GM18909 (cell line): ENCODE results near the gene FRMD4A.
A peak's percentile ranks its signal among the peaks of the same experiment; 100 is the strongest.

Experiments used
- ATAC-seq: cut with Tn5 transposase; IDR thresholded peaks from one replicate; pipeline ENCODE4 v1.9.1; 2021; ENCODE audit warnings: mild to moderate bottlenecking; ENCODE audit not compliant: unreplicated experiment, poor library complexity

FRMD4A gene

DNA sequence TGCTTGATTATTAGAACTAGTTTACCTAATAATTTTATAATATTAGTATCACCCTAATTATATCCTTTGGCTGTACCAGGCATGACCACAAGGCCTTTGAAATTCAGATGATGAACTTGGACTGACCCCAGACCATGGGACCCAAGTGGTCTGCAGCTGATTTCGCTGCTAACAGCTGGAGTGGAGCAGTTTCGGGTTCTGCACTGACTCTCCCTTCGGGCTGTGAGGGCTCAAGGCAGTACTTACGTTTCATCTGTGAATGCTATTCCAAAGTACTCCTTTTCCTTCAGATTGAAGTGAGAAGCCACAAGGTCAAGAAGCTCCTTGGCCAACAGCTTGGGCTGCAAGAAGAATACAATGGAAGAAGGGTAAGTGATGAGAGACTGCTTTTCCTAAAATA is 520.2 kb downstream of the FRMD4A start:
- ATAC-seq, result no peak

DNA sequence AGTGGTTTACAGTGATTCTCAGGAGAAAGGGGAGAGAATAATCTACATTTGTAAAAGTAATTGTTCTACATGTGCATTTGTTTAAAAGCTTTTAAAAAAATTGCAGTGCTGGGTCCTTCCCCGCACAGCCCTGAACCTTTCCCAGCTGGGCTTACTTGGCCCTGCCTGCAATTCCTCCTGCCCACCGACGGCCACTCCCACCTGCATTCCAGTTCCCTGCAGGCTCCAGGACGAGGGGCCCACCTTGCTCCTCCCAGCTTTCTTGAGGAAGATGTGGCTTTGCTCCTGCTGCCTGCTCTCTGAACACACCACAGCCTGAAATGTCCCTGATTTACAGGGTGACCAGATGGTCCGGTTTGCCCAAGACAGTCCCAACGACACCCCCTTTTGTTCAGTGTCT is 521.3 kb downstream of the FRMD4A start:
- ATAC-seq, result no peak

DNA sequence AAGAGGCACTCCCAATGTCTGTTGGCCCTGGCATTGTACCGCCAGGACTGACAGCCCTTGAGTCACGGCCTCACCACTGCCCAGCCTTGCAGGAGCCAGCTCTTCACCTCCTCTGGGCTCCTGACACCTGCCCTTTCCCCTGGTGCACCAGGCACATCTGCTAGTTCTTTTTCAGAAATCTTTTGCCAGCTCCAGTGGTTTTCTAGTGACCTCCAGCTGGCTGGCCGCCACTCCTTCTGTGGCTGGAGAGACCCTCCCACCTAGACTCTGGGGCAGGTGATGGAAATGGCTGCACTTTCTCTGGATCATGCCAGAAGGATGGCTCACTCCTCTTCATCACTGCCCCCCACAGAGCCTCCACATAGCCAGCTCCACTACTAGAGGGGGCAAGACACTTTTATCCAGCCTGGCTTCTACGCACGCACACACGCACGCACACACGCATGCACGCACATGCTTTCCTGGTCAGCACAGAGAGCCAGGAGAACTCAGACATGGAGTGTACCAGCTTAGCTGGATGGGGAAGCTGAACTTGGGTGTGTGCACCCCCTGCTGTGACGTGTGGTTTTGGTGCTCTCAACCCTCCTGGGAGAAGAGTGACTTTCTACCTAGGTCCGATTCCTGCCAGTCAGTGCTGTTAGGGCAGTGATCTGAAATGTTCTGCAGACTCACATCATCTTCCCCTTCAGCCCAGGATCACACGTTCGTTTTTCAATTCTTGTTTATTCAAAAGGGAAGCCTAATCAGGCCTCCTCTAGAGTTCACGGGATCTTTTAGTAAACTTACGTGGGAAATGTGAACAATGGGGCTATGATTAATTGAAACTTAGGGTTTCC is 522.0 kb downstream of the FRMD4A start:
- ATAC-seq, result no peak

DNA sequence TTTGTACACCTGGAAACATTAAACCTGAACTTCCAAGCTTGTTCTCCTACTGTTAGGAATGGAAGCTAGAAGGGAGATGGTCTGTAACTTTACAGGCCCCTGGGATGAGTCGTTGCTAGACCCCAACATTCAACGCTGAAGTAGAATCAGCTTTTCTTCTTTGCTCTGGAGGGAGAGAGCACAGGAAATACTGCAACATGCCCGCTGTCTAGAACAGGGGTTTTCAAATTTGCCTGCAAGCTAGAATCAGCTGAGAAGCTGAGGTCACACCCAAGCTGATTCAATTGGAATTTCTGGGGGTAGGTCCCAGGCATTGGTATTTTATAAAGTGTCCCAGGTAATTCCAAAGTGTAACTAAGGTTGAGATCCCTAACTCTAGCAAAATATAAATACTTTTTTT is 524.3 kb downstream of the FRMD4A start:
- no peak for ATAC-seq

DNA sequence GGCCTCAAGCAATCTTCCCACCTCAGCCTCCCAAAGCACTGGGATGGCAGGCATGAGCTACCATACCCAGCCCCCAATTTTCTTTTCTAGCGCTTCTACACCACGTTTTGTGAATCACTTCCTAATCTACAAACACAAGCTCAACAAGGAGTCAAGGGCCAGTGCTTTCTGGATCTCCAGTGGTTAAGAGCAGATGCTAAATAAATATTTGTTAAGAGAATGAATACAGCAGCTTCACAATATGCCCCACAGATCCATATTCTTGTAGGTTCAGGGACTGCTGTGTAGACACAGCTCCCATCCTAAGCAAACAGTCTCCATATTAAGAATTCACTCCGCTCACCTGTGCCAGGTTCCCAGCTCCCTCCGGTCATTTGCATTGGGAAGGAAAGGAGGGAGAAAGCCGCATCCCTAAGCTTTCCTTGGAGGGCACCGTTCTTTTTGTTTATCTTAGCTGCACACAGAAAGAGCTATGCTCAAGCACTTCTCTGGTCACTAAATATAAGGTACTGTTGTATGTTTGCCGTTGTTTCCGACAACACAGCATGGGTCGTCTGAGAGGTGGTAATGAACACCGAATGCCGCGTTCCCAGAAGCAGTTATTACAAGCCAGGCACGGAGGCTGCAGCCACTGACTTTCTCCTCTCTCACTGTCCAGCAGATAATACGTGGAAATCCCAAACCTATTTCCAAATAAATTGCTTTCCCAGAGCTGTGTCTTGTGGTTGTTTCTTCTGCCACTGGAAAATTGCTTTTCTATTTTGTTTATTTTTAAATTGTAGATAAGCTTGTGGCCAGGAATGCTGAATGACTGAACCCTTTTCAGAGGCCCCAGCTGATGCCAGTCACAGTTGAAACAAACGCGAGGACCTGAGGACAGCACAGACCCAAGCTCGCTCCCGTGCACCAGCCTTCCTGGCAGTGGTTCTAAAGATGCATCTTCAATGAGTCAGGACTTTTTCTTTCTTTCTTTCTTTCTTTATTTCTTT is 526.9 kb downstream of the FRMD4A start:
- no peak for ATAC-seq

DNA sequence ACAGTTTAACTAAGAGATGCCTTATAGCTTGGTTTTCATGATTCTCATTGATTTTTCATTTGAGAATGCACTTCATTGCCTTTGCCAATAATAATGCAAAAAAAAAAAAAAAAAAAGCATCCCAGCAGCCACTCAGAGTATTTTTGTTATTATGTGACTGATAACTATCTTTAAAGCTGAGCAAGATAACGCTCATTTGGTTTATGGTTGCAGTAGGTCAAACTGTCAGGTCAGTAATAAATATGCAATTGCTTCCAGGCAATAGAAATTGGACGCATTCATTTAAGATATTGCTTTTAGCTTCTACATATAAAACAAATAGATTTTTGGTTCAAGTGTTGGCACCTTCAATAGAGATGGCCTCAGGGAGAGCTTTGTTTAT is 528.8 kb downstream of the FRMD4A start:
- ATAC-seq, result no peak

DNA sequence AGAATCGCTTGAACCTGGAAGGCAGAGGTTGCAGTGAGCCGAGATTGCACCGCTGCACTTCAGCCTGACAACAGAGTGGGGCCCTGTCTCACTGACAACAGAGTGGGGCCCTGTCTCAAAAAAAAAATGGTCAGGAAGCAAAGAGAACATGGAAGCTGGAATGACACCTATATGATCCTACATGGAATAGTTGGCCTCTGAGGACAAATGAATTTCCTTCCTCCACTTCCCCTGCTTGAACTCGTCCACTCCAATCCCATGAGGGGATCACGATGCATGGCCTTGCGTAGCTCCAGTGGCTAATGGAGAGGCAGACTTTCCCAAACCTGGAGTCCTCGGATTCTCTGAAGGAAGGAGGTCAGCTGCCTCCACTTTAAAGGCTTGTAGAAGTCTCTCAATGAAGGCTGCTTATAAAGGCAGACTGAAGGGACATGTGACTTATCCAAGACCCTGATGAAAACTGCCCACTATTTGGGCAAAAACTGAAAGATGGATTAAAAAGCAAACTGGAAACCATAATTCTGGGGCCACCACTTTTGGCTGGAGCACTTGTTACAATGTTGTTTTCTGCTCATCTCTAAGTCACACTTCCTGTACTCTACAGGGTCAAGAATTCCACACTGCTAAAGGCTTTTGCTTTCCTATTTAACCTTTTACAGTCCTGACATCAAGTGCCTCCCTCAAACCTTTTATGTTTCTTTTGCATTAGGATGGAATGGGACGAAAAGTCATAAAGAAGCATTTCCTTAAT is 529.4 kb downstream of the FRMD4A start:
- ATAC-seq, result no peak

DNA sequence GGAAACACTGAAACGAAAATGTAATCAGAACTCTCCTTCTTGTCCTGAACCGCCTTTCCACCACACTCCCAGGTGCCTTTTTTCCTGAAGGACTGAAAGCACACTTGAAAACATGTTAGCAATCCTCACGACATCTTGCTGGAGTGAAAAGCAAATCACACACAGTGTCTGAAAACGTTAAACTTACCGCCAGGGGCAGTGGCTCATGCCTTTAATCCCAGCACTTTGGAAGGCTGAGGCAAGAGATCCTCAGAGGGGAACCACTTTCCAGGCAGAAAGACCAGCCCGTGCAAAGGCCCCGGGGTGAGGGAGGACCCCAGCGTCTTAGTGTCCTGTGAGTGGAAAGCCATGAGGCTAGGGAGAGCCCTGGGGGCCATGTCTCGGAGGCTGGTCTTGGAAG is 533.6 kb downstream of the FRMD4A start:
- no peak for ATAC-seq

DNA sequence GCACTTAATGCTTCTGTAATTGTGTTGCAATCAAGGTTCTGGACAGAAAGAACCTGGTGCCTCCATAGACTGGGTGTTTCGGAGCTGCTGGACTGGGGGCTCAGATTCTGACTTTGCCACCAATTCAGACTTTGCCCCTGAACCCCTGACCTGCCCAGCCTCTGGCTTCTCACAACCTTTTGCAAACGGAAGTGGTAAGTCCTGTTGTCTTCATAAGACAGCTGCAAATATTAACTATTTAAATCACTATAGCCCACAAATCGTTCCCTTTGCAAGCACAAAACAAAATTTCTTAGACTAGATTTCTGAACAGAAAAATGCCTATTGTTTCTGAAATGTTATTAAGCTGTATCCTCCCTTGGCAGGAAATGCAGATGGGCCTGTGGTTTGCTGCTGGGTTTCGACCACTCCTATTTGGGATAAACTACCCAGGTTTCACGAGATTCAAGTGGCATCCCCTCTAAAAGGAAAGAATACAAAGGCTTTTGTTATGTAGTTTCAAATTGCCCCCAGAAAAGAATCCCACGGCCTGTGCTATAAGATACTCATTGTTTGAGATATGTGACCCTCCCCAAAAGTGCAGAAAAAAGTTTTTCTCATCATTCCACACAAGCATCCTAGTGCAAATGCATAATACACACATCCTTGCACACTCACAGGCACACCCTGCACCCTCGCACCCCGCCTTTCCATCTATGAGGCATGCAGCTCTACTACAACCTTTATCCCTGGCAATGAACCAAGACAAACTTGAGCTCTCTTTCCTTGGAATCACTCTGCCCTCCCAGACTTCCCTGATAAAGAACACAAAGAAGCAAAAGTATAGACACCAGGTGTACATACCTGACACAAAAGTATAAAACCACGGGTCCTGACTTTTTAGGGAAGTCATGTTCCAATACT is 534.8 kb downstream of the FRMD4A start:
- peak; percentile 75 for ATAC-seq

DNA sequence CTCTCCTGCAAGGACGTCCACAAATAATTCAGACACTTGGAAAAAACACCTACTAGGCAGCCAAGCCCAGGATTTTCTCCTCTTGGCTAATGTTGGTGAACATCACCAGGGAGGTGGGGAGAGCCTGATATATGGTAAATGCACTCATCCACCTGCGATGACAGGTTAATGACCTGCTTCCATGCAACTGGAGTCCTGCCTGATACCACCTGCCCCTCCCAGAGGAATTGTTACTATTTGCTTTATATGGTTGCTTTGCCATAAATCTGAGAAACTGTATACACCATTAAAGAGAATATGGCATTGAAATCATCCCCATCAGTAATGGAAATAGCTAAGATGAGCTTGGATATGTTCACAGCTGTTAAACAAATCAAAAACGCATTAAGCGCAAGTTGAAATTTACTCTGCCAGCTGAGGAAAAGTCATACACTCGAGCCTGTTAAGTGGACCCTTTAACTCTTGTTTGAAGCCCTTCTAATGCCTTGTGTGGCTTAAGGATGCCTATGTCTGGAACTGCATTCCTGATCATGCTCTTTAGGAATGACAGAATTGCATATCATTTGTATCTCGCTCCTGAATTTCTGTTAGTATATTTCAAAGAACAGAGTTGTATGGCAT is 535.6 kb downstream of the FRMD4A start:
- no peak for ATAC-seq

DNA sequence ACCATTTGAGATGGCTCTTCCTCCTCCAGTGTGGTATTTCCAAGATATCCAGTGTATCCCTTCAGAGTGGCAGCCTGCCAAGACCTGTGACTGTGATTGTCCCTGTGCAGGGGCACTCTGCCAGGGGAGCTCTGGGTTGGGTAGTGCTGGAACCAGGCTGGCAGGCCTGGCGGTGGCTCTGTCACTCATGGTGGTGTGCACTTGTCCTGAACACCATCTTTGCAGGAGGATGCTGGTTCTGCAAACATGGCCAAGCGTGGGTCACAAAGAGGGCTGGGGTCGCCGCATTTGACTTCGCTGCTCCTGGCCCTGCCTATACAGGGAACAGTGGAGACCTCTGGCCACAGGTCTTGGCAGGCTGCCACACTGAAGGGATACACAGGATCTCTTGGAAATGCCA is 538.7 kb downstream of the FRMD4A start:
- ATAC-seq, result no peak

DNA sequence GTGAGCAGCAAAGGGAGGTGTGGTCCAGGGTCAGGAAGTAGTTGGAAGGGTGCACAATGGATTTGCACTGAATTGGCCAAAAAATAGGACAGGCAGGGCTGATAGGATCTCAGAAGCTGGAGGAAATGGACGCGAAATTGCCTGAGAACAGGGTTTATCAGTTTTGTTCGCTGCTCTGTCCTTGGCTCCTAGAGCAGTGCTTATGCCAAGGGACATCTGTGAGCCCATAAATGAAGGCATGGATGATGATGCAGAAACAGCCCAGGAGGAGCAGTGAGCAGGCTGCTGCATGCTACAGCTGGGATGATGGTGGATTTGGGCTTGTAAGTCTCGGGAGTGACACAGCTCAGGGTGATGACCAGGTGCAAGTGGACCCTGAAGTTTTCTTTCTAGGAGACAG is 539.2 kb downstream of the FRMD4A start:
- ATAC-seq, result no peak

DNA sequence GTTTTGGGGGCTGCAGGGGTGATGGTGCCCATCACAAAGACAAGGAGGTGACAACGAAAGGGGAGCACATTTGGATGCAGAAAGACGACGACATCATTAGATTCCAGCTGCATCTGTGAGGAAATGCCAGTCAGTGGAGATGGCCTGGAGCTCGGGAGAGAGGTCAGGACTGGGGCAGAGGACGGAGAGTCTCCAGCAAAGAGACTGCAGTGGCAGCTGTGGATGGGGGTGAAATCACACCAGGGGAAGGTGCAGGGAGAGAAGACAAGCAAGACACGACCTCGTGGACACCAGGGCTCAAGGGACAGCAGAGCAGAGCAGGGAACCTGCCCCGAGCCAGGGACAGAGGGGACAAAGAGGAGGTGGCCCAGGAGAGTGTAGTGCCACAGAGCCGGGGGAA is 540.5 kb downstream of the FRMD4A start:
- no peak for ATAC-seq

DNA sequence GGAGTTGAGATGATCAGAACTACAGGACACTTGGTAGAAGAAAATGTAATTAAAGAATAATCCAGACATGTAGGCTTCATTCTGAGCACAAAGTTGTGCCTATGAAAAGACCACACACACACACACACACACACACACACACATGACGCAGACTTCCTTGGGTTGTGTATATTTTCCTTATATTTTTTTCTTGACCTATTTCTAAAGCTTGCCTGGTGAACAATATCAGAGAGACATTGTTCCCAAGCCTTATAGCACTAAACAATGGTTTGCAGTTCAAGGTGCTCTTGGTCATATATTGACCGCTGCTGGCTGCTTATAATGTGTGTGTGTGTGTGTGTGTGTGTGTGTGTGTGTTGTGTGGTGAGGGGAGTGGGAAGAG is 541.3 kb downstream of the FRMD4A start:
- ATAC-seq, result no peak

DNA sequence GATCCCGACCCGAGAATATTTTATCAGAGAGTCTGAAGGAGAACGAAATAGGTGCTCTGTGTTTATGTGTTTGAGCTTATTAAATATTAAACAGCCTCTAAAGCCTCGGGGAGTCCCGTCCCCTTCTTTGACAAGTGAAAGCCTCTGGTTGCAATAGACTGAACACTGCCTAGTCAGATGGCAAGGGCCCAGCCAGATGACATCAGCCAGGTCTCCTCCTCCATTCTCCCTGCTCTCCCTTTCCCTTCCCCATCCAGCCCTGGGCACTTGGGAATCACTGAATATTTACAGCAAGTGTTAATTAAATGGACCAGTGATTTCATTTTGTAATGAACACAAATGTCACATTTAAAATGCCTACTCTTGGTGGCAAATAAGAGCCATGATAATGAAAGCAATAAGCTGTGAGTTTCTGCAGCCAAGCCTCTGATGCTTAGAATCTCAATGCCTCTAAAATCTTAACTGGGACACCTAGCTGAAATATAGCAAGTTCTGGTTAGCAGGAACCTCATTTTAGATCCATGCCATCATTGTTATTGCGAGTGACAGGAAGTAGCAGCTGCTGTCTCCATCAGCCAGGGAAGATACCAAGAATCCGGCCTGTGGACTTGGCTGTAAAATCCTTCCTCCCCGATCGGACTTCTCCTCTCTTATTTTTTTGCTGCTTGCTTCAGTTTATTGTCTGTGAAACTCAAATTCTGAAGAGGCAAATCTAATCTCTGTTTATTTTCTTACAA is 541.8 kb downstream of the FRMD4A start:
- ATAC-seq, result no peak

DNA sequence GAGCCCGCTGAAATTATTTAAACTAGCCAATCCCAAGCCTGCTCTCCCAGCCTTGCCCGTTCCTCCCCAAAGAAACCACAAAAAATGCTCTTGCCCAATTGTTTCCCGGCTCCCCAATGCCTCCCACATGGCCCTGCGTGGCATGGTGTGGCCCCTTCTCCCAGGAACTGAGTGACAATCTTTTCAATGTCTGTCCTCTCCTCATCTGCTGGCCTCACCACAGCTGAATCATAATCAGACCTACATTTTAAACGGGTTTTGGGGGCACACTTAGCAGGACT is 542.5 kb downstream of the FRMD4A start:
- ATAC-seq, result no peak

DNA sequence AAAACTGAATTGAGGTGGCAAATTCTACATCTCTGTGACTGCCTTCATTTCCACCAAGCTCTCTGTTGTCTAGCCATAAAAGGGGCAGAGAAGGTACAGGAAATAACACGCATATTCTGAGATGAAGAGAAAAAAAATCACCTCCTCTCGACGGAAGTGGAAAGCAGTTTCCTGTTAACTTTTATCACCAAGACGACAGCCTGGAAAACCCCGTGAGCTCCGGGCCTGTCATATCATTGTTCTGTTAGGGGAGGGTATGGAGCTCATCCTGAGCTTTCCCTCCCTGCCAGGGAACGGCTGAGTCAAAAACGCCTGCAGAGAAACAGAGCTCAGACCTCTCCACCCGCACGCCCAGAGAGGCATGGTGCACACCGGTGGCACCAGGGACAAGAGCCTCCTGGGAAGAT is 543.7 kb downstream of the FRMD4A start:
- peak; percentile 74 for ATAC-seq

DNA sequence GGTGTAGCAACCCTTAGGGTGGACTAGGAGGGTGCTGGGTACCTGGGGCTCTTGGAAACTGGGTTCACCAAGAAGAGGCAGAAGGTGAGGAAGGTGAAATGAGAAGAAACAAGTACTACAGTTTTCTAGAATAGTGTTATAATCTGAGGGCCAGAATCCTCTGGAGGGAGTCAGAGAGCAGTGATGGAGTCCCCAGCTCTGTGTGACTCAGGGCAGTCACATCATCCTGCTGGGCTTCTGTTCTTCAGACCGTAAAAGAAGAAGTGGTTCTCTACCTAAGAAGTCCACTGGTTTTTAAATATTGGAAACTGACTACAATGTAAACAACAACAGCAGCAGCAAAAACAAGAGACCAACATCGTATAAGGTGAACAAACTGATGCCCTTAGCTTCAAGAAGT is 546.7 kb downstream of the FRMD4A start:
- ATAC-seq, result peak; percentile 41

DNA sequence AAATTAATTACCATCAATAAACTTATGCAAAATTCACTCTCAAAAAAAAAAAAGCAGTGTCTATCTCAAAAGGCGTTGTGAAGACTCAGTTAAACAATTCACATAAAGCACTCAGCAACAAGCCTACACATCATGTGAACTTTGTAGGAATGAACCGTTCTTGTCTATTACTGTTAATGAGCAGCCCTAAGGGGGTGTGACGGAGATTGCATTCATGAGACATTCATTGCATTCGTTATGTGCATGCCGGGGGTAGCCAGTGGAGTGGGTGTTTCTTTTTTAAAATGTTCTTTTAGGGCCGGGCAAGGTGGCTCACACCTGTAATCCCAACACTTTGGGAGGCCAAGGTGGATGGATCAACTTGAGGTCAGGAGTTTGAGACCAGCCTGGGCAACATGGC is 551.0 kb downstream of the FRMD4A start:
- no peak for ATAC-seq
